GM12872 (cell line): Measurements from ENCODE around the gene ERCC5.

Source experiments
- TF ChIP-seq, protein P1 (sequence below): IDR thresholded peaks from 3 replicates; pipeline ENCODE4 v1.5.1; 2011; ENCODE audit warnings: low read depth, mild to moderate bottlenecking, low read length, moderate library complexity; ENCODE audit not compliant: insufficient read depth

Gene ERCC5

DNA sequence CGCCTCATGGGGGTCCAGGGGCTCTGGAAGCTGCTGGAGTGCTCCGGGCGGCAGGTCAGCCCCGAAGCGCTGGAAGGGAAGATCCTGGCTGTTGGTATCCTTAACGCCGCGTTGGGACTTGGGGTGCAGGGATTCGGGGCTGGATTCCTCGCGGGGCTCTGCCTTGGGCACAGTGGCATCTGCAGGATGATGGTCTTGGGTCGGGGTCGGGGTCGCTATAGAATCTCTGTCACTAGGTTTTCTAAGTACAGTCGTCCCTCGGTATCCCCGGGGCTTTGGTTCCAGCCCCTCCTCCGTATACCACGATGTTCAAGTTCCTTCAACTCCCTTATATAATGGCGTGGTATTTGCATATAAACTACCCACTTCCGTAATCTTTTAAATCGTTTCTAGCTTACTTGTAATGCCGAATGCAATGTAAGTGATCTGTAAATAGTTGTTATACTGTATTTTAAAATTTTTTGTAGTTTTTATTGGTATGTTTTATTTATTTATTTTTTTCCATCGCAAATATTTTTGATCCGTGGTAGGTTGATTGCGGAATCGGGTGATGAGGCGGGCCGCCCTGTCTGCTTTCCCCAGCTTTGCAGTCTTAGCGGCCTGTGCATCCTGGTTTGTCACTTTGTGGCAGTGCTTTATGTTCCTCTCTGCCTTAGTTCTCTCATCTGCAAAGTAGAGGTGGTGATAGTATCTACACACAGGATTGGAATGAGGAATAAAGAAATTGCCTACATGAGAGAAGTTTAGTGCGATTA, 606 bp downstream of the ERCC5 start:
- TF ChIP-seq, protein P1, sequence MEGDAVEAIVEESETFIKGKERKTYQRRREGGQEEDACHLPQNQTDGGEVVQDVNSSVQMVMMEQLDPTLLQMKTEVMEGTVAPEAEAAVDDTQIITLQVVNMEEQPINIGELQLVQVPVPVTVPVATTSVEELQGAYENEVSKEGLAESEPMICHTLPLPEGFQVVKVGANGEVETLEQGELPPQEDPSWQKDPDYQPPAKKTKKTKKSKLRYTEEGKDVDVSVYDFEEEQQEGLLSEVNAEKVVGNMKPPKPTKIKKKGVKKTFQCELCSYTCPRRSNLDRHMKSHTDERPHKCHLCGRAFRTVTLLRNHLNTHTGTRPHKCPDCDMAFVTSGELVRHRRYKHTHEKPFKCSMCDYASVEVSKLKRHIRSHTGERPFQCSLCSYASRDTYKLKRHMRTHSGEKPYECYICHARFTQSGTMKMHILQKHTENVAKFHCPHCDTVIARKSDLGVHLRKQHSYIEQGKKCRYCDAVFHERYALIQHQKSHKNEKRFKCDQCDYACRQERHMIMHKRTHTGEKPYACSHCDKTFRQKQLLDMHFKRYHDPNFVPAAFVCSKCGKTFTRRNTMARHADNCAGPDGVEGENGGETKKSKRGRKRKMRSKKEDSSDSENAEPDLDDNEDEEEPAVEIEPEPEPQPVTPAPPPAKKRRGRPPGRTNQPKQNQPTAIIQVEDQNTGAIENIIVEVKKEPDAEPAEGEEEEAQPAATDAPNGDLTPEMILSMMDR = no peak

DNA sequence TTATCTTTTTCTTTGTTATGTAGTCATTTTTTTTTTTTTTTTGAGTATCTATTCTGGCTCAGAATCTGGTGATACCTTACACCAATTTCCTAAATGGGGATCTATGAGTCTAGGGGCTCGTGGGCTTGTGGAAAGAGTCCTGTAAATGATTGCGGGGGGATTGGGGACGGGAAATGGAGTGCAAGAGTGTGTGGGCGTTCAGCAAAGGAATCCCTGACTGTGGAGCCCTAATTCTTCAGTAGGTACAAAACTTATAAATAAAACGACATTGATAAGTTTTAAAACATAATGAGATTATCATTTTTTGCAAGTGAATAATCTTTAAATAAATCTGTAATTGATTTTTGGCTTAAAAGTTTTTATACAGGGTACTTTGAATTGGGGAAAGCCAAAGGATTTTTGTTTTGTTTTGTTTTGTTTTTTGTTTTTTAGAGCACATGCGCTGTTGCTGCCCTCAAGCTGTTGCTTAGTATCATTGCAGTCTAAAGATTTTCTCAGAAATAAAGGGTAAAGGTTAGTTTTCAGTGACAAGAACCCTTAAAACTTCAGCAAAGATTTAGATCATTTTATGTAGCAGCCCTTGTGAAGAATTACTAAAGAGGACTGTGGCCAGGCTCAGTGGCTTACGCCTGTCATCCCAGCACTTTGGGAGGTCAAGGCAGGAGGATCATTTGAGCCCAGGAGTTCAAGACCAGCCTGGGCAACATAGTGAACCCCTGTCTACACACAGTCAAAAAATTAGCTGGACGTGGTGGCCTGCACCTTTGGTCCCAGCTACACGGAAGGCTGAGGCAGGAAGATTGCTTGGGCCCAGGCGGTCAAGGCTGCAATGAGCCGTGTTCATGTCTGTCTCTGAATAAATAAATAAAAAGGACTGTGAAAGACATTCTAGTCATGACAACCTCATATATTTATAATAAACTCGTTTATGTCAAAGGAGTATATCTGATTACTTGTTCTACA, 1.7 kb downstream of the ERCC5 start:
- TF ChIP-seq, protein P1 = peak; percentile 59

DNA sequence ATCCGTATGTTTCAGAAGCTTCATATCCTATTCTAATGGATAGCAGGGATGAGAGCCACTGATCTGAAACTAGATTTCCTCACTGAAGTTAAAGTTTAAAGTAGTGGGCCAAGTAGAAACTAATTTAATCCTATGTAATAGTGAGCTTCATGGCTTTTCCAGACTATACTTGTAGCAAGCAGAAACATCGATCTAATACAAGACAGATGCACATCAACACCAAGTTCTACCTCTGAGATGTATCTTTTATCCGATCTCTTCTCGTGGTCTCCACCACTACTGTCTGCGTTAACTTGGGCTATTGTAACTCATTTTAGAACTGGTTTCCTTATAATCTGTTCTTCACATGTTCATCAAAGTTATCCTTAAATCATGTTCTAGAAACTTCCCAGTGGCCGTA, 3.1 kb downstream of the ERCC5 start:
- TF ChIP-seq, protein P1 = no peak

DNA sequence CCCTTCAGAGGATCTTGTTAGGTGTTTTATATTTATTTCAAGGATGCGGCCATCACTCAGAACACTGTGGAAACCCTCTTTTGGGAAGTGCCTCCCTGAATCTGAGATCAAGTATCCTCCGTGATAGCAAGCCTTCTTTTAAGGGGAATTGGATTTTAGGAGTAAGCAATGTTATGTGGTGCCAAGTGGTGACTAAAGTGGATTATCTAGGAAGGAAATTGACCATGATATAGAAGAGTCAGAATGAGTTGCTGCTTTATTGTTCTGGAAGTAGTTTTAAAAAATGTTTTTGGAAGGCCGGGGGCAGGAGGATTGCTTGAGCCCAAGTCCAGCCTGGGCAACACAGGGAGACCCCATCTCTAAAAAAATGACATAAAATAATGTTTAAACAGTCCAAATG, 6.7 kb downstream of the ERCC5 start:
- TF ChIP-seq, protein P1 = no peak

DNA sequence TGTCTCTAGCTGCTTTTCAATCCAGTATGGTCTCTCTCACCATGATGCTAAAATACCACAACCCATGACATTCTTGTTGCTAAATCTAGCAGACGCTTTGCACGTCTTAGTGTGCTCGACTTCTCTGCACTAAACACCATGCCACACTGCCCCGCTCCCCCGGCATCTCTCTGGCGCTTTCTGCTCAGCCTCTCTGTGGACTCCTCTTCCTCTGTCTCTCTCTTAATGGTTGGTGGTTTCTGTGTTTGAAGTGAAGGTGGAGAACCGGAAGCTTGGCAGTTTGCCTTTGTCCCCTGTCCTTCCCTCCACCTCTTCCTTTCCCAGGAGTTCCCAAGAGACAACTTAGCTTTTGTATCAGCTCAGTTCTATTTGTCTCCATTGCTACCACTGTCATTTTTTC, 8.8 kb downstream of the ERCC5 start:
- TF ChIP-seq, protein P1 = no peak

DNA sequence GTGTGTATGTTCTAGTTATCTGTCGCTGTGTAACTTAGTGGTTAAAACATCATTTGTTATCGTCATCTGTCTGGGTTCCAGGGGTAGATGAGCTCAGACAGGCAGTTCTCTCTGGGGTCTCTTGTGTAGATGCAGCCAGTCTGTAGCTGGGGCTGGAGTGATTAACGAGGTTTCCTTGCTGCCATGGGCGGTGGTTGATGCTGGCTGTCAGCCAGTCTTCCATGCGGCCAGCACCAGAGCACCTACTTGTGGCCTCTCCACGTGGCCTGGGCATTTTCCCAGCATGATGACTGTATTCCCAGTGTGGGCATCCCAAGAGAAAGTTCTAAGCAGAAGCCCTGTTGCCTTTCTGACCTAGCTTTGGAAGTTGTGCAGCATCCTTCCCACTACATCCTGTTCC, 10.7 kb downstream of the ERCC5 start:
- TF ChIP-seq, protein P1 = no peak

DNA sequence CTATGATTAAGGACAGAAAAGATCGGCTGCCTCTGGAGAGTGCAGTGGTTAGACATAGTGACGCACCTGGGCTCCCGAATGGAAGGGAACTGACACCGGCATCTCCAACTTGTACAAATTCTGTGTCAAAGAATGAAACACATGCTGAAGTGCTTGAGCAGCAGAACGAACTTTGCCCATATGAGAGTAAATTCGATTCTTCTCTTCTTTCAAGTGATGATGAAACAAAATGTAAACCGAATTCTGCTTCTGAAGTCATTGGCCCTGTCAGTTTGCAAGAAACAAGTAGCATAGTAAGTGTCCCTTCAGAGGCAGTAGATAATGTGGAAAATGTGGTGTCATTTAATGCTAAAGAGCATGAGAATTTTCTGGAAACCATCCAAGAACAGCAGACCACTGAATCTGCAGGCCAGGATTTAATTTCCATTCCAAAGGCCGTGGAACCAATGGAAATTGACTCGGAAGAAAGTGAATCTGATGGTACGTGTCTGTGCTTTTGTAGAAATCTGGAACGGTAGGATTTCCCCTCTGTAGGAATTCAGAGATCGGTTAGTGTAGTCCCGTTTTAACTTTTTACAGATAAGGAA, 16.9 kb downstream of the ERCC5 start:
- TF ChIP-seq, protein P1 = no peak
